Ectodermal cell (in vitro differentiated cells): ENCODE data around the gene ADAMTSL4.

Experiments used
- H3K27ac ChIP-seq: 2 replicates; pipeline ENCODE4 v1.7.0; 2013; ENCODE audit warnings: mild to moderate bottlenecking, low read depth, low read length; ENCODE audit not compliant: insufficient read depth, poor library complexity, severe bottlenecking
- H3K27me3 ChIP-seq: 2 replicates; pipeline ENCODE4 v1.7.0; 2013; ENCODE audit warnings: mild to moderate bottlenecking, low read length; ENCODE audit not compliant: insufficient read depth, control insufficient read depth, poor library complexity, severe bottlenecking
- H3K36me3 ChIP-seq: one replicate; pipeline ENCODE4 v1.7.0; 2013; ENCODE audit warnings: low read length; ENCODE audit not compliant: control insufficient read depth, insufficient read depth
- H3K4me1 ChIP-seq: one replicate; pipeline ENCODE4 v1.7.0; 2013; ENCODE audit warnings: low read length; ENCODE audit not compliant: control insufficient read depth, insufficient read depth
- H3K4me3 ChIP-seq: 2 replicates; pipeline ENCODE4 v1.7.0; 2013; ENCODE audit warnings: low read depth, low read length, control low read depth; ENCODE audit not compliant: insufficient read depth
- H3K9me3 ChIP-seq: 2 replicates; pipeline ENCODE4 v1.7.0; 2013; ENCODE audit warnings: mild to moderate bottlenecking, low read length, moderate library complexity; ENCODE audit not compliant: control insufficient read depth
- WGBS, 2 experiments: methylation state at CpG; one replicate each; pipeline ENCODE4 v1.1.7; 2013; ENCODE audit warnings: missing lambda C conversion rate in 2 of 2; 5-methylcytosine and 5-hydroxymethylcytosine counted together

The ADAMTSL4 gene

GRCh38 chr1:150514913-150515327 lies 34.3 kb upstream of the ADAMTSL4 start:
- Histone ChIP-seq H3K4me3 (peak overlapping the region; percentile 69), H3K4me1 (peaks cover 6% of the 10 kb centered on the region), H3K9me3 (no peaks in the 10 kb centered on the region), H3K27me3 (no peaks in the 10 kb centered on the region), H3K36me3 (no peaks in the 10 kb centered on the region), H3K27ac (peak overlapping the region; percentile 74)
- 38 to 40% methylated on average over 21 of the region's 21 CpGs for WGBS, 2 experiments

DNA sequence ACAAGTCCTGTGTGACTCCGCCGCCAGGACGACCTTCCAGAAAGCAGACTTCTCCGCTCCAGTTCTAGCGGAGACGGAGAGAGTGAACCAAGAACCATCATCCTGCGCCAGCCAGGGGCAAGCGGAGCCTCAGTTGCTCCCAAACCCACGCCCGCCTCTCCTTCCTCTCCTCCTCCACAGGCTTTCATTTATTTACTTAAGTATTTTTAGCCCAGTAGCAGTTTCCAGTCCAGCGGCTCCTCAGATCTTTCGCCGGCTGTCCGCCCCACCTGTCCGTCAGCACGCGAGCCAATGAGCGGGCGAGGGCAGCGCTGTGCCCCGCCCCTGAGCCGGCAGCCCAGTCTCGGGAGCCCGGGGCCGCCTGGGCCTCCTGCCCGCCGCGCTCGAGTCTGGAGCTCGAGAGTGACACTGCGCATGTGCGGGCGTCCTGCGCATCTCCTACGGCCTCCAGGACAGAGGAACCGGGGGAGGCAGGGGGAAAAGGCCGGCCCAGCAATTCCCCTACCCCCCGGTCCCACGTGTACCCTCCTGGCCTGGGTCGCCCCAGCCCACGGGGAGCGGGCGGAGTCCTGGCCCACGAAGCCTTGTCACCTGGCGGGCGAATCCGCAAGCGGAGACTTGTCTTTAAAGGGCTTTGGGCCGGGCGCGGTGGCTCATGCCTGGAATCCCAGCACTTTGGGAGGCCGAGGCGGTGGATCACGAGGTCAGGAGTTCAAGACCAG lies 33.7 kb upstream of the ADAMTSL4 start, which contains the start of gene FALEC:
FALEC (plus strand) TSS at position 425 of the 722 bp plus-strand sequence.
- peaks cover 6% of the 10 kb centered on the region for H3K4me1 ChIP-seq
- H3K27me3 ChIP-seq, result no peaks in the 10 kb centered on the region
- peak within 1 kb of the TSS; percentile 74 for H3K27ac ChIP-seq
- no peaks in the 10 kb centered on the region for H3K9me3 ChIP-seq
- H3K36me3 ChIP-seq, result no peaks in the 10 kb centered on the region
- WGBS, 2 experiments, result 3% methylated on average over 54 of the region's 54 CpGs
- peak within 1 kb of the TSS; percentile 69 for H3K4me3 ChIP-seq

DNA sequence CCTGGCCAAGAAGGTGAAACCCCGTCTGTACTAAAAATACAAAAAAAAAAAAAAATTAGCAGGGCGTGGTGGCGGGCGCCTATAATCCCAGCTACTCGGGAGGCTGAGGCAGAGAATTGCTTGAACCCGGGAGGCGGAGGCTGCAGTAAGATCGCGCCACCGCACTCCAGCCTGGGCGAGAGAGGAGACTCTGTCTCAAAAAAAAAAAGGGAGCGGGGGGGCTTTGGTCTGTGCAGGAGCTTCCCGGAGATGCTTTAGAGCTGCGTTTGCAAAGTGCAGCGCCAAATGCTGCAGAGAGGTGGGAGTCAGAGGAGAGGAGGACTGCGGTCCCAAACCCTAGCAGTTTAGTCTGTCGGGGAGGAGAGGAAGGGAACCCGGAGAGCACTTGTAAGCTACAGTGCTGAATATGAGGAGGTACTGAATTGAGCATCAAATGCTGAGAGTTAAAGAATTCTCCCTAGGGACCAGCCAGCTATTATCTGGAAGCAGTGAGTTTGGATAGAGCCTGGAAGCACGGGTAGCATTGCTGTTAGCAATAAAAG lies 33.1 kb upstream of the ADAMTSL4 start:
- Histone ChIP-seq H3K4me3 (peak overlapping the region; percentile 69), H3K36me3 (no peaks in the 10 kb centered on the region), H3K4me1 (peaks cover 6% of the 10 kb centered on the region), H3K27me3 (no peaks in the 10 kb centered on the region), H3K27ac (no peak overlapping the region), H3K9me3 (no peaks in the 10 kb centered on the region)
- WGBS, 2 experiments, result 44% methylated on average over 19 of the region's 19 CpGs

DNA sequence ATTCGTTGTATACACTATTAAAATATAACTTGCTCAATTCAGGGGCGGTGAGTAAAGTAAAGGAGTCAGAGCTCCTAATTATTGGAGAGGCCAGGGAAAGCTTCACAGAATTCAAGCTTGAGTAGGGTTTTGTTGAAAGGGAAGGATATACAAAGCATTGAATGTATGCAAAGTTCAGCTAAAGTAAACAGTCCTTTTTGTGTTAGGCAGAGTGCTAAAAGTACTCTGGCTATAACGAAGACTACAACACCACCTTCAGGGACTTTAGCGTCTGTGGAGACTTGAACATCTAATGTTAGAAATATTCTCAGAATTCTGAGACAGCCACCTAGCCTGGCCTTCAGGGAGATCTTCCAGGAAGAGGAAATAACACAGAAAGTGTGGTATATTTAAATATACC lies 32.6 kb upstream of the ADAMTSL4 start:
- Histone ChIP-seq H3K4me3 (peak overlapping the region; percentile 69), H3K36me3 (no peaks in the 10 kb centered on the region), H3K27me3 (no peaks in the 10 kb centered on the region), H3K27ac (no peak overlapping the region), H3K4me1 (peaks cover 6% of the 10 kb centered on the region), H3K9me3 (no peaks in the 10 kb centered on the region)
- WGBS, 2 experiments, result 52 to 58% methylated on average over 4 of the region's 4 CpGs

- no peak overlapping the region for H3K4me3 ChIP-seq
- 89% methylated on average over 1 of the region's 1 CpG for WGBS, 2 experiments
- no peaks in the 10 kb centered on the region for H3K36me3 ChIP-seq
Measured at GRCh38 chr1:150521196-150521968, 27.8 kb upstream of the ADAMTSL4 start.

GRCh38 chr1:150525348-150525747 lies 23.9 kb upstream of the ADAMTSL4 start:
- no peak overlapping the region for H3K4me3 ChIP-seq
- 95% methylated on average over 3 of the region's 3 CpGs for WGBS, 2 experiments

More at GRCh38 chr1:150521196-150521968, 27.8 kb upstream of the ADAMTSL4 start:
- Histone ChIP-seq H3K27ac (no peak overlapping the region), H3K9me3 (no peaks in the 10 kb centered on the region), H3K27me3 (no peaks in the 10 kb centered on the region), H3K4me1 (peaks cover 4% of the 10 kb centered on the region)

GRCh38 chr1:150528196-150528595 lies 21.0 kb upstream of the ADAMTSL4 start:
- Histone ChIP-seq H3K4me1 (no peaks in the 10 kb centered on the region), H3K4me3 (no peak overlapping the region), H3K27me3 (no peaks in the 10 kb centered on the region), H3K9me3 (no peaks in the 10 kb centered on the region), H3K36me3 (no peaks in the 10 kb centered on the region), H3K27ac (no peak overlapping the region)
- WGBS, 2 experiments, result 94 to 100% methylated on average over 1 of the region's 1 CpG

More at GRCh38 chr1:150525348-150525747, 23.9 kb upstream of the ADAMTSL4 start:
- Histone ChIP-seq H3K27ac (no peak overlapping the region), H3K27me3 (no peaks in the 10 kb centered on the region), H3K4me1 (no peaks in the 10 kb centered on the region), H3K36me3 (no peaks in the 10 kb centered on the region), H3K9me3 (no peaks in the 10 kb centered on the region)

- Histone ChIP-seq H3K4me3 (no peak overlapping the region), H3K36me3 (no peaks in the 10 kb centered on the region), H3K27me3 (no peaks in the 10 kb centered on the region), H3K9me3 (no peaks in the 10 kb centered on the region), H3K27ac (no peak overlapping the region), H3K4me1 (no peaks in the 10 kb centered on the region)
- WGBS, 2 experiments, result 91 to 93% methylated on average over 4 of the region's 4 CpGs
Measured at GRCh38 chr1:150529017-150529416, 20.2 kb upstream of the ADAMTSL4 start.

DNA sequence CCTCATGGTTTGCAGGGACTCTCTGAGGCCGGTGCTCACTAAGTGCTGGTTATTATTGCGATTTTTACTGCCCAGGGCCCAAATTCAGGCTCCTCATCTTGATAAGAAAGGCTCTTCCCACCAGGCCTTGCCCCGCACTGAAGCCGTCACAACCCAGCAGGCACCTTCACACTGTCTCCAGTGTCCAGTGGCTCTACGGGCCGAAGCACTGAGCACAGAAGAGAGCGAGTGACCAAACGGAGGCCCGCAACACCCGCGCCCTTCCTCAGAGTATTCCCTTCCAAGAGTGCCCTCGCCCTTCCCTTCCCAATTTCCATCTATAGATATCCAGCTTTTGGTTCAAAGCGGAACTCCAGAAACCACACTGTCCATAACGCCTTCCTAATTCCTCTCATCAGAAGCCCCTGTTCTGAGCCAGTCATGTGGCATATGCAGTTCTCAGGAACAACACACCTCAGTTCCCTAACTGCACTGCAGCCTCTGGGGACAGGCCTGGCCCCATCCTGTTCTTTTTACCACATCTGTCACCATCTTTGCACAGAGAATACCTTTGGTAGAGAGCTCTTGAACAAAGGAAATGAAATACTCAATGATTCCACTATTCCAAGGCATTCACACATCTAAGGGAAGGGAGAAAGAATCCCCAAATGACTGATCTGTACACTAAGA lies 18.6 kb upstream of the ADAMTSL4 start:
- Histone ChIP-seq H3K27me3 (no peaks in the 10 kb centered on the region), H3K4me1 (peaks cover 4% of the 10 kb centered on the region), H3K27ac (no peak overlapping the region), H3K4me3 (no peak overlapping the region), H3K9me3 (no peaks in the 10 kb centered on the region), H3K36me3 (no peaks in the 10 kb centered on the region)
- 95 to 96% methylated on average over 14 of the region's 14 CpGs for WGBS, 2 experiments

DNA sequence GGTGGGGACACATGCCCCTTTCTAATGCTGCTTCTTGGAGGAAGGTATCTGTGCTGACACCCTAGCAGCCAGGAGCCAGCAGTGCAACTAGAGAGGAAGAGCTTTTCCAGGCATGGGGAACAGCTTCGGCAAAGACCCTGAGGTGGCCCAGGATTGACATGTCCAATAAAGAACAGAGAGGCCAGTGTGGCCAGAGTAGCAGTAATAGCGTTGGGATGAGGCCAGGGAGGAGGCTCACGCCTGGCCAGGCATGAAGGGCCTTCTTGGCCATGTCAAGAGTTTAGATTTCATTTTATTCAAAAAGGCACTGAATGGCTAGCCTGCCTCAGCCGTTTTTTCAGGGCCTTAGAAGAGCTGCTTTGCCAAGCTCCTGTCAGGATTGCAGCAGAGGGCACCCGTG lies 16.3 kb upstream of the ADAMTSL4 start:
- Histone ChIP-seq H3K4me1 (peaks cover 4% of the 10 kb centered on the region), H3K27ac (no peak overlapping the region)
- 75 to 76% methylated on average over 5 of the region's 5 CpGs for WGBS, 2 experiments

More for the DNA sequence above, 16.3 kb upstream of the ADAMTSL4 start:
- Histone ChIP-seq H3K9me3 (no peaks in the 10 kb centered on the region), H3K4me3 (no peak overlapping the region), H3K27me3 (no peaks in the 10 kb centered on the region), H3K36me3 (no peaks in the 10 kb centered on the region)
